GM13976 (cell line): ENCODE data around the gene OLIG3.
A peak's percentile ranks its signal among the peaks of the same experiment; 100 is the strongest.

Experiments used
- DNase-seq: peaks from one replicate; pipeline ENCODE4 v3.0.0; 2012; ENCODE audit warnings: low spot score
- CTCF ChIP-seq: IDR thresholded peaks from 2 replicates; pipeline ENCODE4 v1.5.1; 2012; ENCODE audit warnings: borderline replicate concordance, mild to moderate bottlenecking; ENCODE audit not compliant: insufficient read depth; ENCODE audit errors: extremely low read depth, missing control alignments, control extremely low read depth
- in situ Hi-C: fragments of 300-500 bp; cut with MboI; formaldehyde crosslinking; loops from one replicate; pipeline ENCODE4 v1.12.0; 2022; ENCODE audit warnings: low sequenced_read_pairs, mixed read lengths, inconsistent platforms; ENCODE audit not compliant: unreplicated experiment

Gene OLIG3

GRCh38 chr6:137494281-137494987 is at the start of gene OLIG3:
Gene OLIG3, minus strand, starts transcription at chr6:137494394. Its CDS starts 224 bp downstream, at chr6:137494170.
- no peak for TF ChIP-seq CTCF
- in situ Hi-C loops: no loop called here
- DNase-seq: peak; percentile 61

GRCh38 chr6:137543114-137543513 is 48.9 kb upstream of the OLIG3 start:
- in situ Hi-C loops: no loop called here
- TF ChIP-seq CTCF: no peak
- DNase-seq: no peak

GRCh38 chr6:137542713-137543112 is 48.5 kb upstream of the OLIG3 start:
- in situ Hi-C loops: no loop called here
- no peak for DNase-seq
- no peak for TF ChIP-seq CTCF

- no peak for TF ChIP-seq CTCF
- no peak for DNase-seq
- in situ Hi-C loops: no loop called here
Measured at GRCh38 chr6:137541534-137542063, 47.4 kb upstream of the OLIG3 start.

- DNase-seq: no peak
- TF ChIP-seq CTCF: no peak
- in situ Hi-C loops: no loop called here
Measured at GRCh38 chr6:137536104-137536773, 42.0 kb upstream of the OLIG3 start.

- in situ Hi-C loops: no loop called here
- DNase-seq: no peak
- no peak for TF ChIP-seq CTCF
Measured at GRCh38 chr6:137531376-137532092, 37.3 kb upstream of the OLIG3 start.
